ENCODE results near the gene CHRNG.
A peak's percentile ranks its signal among the peaks of the same experiment; 100 is the strongest.
"Not testable (repeated sequence)": the region's sequence is repeated elsewhere in the genome, so short reads cannot be mapped to it uniquely, and the experiment has no call there.

CHRNG gene

DNA sequence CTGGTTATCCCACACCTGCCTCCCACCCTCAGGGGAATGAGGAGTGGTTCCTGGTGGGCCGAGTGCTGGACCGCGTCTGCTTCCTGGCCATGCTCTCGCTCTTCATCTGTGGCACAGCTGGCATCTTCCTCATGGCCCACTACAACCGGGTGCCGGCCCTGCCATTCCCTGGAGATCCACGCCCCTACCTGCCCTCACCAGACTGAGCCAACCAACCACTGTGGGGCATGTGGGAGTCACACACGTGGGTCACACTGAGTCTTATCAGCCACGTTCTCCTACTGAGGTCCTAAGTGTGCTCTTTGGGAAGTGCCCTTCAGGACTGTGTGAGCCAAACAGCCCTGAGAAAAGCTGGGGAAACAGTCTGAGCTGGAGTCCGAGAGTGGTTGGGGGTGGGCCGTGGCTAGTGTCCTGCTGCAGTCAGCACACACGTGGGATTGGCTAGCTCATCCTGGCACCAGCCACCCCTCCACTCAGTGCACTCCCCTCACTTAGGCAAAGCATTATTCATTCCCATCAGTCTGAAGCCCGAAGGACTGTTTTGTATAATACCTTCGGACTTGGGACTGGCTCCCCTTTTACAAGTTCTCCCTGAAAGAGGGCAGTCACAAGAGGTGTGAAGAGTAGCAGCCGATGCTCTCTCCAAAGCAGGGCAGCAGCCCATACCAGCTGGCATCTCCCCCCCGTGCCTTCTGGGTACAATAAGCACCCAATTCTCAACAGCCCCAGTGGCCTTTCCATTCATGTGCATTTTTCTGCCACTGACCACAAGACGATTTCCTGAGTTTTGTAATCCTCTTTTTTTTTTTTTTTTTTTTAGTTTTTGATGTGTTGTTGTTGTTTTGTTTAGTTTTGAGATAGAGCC lies 6.3 kb downstream of the CHRNG start:
- DNase-seq: peak; percentile 28

GRCh38 chr2:232547991-232548390 lies 8.5 kb downstream of the CHRNG start:
- DNase-seq: no peak

DNA sequence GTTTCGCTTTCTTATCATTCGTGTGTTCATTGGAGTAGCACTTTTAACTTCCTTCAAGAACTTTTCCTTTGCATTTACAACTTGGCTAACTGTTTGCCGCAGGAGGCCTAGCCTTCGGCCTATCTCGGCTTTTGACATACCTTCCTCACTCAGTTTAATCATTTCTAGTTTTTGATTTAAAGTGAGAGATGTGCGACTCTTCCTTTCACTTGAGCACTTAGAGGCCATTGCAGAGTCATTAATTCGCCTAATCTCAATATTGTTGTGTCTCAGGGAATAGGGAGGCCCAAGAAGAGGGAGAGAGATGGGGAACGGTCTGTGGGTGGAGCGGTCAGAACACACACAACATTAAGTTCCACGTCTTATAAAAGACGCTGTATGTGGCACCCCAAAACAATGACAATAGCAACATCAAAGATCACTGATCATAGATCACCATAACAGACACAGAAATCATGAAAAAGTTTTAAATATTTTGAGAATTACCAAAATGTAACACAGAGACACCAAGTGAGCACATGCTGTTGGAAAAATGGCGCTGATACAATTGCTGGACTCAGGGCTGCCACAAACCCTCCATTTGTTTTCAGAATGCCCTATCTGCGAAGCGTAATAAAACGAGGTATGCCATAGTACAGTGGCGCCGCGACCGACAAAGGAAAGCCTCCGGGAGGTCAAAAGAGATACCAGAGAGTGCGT lies 10.3 kb downstream of the CHRNG start:
- DNase-seq: no peak

DNA sequence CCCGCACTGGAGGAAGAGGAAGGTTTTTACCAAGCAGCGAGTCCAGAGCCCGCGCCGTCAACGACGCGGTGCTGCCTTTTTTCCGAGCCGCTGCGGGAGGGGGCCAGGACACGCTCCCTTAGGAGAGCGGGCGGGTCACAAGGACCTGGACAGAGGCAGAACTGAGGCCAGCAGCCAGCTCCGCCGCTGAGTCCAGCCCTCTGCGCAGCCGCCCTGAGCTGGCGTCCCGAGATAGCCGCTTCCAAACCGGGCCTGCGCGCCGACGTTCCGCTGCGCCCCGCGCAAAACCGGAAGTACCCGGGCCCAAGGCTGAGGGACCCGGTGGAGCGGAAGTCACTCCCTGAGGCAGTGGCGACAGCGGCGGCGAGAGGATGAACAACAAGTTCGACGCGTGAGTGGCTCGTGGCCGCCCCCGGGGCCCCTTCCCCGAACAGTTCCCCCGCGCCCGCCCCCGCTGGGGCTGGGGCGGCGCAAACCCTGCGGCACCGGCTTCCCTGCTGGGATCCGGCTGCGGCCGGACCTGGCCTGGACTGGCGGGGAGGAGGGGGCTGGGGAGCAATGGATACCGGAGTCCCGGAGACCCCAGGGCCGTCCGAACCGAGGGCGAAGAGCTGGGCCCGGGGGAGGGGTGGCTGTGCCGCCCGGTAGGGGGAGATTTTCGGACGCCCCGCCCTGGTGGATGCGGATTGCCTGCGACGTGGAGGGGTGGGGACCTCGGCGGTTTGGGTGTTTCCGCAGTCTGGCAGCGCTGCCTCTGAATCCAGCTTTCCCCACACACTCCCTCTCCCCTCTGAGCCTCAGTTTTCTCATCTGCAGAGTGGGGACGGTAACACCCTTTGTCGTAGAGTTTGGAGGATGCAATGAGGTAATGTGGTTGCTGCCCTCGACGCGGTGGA lies 11.1 kb downstream of the CHRNG start, which contains the start of the genes EIF4E2 and TIGD1:
EIF4E2 (plus strand) TSS at position 336 of the 896 bp plus-strand sequence; CDS start at position 372, 36 bp downstream.
TIGD1 (minus strand) TSS at position 204 of the 896 bp plus-strand sequence. CDS start 675 bp downstream, outside the sequence.
- peak; percentile 87 for DNase-seq

- no peak for DNase-seq
These were observed 11.8 kb downstream of the CHRNG start for GRCh38 chr2:232551250-232551638.

GRCh38 chr2:232551776-232552175 lies 12.3 kb downstream of the CHRNG start:
- DNase-seq: no peak

GRCh38 chr2:232556426-232556825 lies 16.9 kb downstream of the CHRNG start:
- no peak for DNase-seq

DNA sequence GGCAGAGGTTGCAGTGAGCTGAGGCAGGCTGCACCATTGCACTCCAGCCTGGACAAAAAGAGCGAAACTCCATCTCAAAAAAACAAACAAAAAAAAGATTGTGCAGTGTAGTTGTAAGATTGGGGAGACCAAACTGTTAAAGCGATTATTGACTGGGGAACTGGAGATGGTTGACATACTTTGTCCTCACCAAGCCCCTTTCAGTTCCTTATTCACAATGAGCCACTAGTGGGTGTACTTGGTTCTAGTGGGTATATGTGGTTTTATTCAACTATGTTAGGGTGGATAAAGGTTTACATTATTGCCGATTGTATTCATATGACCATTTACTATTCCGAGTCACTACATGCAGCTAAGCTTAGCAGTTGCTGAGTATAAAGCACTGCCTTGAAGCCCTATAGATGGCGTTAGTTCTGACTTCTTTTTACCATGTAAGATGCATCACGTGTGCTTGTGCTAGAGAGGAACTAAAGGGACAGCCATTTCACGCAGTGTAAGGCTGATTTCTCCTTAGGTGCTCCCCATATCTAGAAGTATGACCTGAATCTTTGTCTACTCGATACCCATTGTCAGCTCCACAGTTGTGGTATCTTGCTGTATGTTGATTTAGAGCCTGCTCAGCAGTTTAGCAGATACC lies 23.1 kb downstream of the CHRNG start:
- peak; percentile 31 for DNase-seq

DNA sequence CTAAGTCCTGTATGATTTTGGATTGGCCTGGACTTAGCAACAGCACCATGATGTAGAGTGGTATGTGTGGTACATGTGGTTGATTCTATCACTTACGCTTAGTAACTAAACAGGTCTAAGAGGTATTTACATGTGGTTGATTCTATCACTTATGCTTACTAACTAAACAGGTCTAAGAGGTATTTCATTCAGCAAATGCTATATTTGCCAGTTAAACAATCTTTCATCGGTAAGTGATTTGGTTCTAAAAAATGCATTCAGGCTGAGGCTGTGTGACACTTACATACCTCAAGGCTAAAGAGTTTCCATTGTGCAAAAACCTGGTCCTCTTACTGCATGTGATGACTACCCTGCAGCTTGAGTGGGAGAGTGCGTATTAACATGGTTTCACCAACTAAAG lies 24.1 kb downstream of the CHRNG start:
- no peak for DNase-seq

- no peak for DNase-seq
These were observed 28.2 kb downstream of the CHRNG start for GRCh38 chr2:232567721-232568120.

DNA sequence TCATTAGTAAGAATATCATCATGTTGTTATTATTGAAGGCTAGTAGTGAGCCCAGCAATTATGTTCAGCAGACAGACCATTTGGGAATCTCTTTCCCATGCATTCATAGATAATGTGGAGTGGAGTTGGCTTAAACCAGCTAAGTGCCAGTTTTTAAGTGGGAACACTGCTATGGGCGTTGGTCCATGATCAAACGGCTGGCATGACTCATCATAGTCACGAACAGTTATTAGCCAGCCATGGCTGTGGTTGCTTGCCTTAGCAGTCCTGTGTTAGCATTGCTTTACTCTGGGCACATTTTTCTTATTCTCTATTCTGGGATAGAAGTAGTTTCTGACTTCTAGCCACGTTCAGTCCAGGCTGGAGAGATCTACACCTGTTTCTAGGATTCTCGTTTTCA lies 28.7 kb downstream of the CHRNG start:
- peak; percentile 49 for DNase-seq

- DNase-seq: no peak
These were observed 30.0 kb downstream of the CHRNG start for GRCh38 chr2:232569541-232569940.

DNA sequence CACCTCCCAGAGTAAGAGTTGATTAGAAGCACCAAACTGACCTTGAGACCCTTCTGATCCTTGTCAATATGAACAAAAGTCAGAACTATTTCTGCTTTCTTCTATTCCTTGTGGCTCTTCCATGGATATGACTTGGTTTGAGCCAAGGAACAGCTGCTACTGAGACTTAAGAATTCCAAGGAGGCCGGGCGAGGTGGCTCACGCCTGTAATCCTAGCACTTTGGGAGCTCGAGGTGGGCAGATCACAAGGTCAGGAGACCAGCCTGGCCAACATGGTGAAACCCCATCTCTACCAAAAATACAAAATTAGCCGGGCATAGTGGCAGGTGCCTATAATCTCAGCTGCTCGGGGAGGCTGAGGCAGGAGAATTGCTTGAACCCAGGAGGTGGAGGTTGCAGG lies 31.0 kb downstream of the CHRNG start:
- DNase-seq: not testable (repeated sequence)

DNA sequence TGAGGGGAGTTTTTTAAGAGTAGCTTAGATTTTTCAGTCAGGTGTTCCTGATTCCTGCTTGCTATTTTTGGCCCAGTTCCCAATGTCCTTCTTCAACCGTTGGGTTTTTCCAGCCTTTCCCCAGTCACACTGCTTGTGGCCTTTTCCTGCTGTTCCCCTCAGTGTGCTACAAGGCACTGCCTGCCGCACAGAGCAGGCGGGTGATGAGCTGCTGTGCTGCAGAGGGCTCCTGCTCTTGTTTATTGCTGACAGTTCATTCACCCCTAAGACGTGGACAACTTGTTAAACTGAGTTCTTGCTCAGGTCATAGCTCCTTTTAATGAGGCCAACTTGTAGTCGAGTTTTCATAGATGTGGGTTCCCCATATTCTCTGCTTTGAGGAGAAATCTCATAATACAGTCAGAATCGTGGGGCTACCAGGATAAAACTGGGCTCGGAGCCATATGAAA lies 31.6 kb downstream of the CHRNG start:
- no peak for DNase-seq

DNA sequence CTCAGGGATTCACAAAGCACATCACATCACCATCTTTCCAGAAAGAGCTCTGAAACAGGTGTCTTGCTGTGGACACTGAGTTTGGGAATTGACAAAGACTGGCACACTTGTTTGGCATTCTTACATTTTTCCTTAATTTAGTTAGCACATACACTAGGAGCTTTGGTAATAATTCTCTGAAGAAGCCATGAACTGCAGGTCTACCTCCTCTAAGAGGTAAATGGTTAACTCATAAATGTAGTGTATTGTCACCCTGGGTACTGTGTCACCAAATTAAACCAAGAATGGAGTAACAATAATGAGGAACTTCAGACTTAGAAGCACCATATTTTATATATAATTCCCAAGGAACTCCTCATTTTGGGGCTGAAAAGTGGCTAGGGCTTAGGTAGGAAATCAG lies 33.5 kb downstream of the CHRNG start:
- no peak for DNase-seq

- no peak for DNase-seq
These were observed 34.4 kb downstream of the CHRNG start for GRCh38 chr2:232573771-232574435.

GRCh38 chr2:232574674-232575403 lies 35.3 kb downstream of the CHRNG start:
- DNase-seq: no peak

- DNase-seq: no peak
These were observed 35.9 kb downstream of the CHRNG start for GRCh38 chr2:232575404-232575746.

GRCh38 chr2:232576995-232577394 lies 37.5 kb downstream of the CHRNG start:
- DNase-seq: no peak

- no peak for DNase-seq
These were observed 38.3 kb downstream of the CHRNG start for GRCh38 chr2:232577841-232578240.

- no peak for DNase-seq
These were observed 39.1 kb downstream of the CHRNG start for GRCh38 chr2:232578626-232579025.
